Measurements from ENCODE around the gene VRK3. TPM values are rescaled to one million over a fixed set of nuclear protein-coding genes. Genes with fewer than 3 reads are reported as not detected.
"Not testable (repeated sequence)": the region's sequence is repeated elsewhere in the genome, so short reads cannot be mapped to it uniquely, and the experiment has no call there.

VRK3 gene
- polyA plus RNA-seq, 1 of the 3 experiments (the other 2 are of a cell fraction) = 30.3 TPM

- no peak for TF ChIP-seq ELF1 (IDR thresholded peaks at IDR 0.05)
These were observed 53.2 kb downstream of the VRK3 start (continued) for GRCh38 chr19:49971991-49972411.

- WGBS (ENCODE audit: low lambda C conversion rate) = 33% methylated on average over 1 of the region's 9 CpGs
- H3K9ac ChIP-seq; H3K27ac ChIP-seq (ENCODE audit: low read depth in 2 of 2, low read length in 1 of 2); H3K9me3 ChIP-seq; H3K4me1 ChIP-seq (ENCODE audit: control insufficient read depth in 1 of 2, insufficient read depth in 2 of 2, low read depth in 1 of 2, low read length in 1 of 2); H3K79me2 ChIP-seq (ENCODE audit: insufficient read depth); DNase-seq; H3K4me3 ChIP-seq (ENCODE audit: low read depth in 2 of 2, low read length in 1 of 2); H4K20me1 ChIP-seq (ENCODE audit: insufficient read depth); POLR2A ChIA-PET; H3F3A ChIP-seq (replicated peaks; ENCODE audit: insufficient read depth); H3K4me2 ChIP-seq; H3K36me3 ChIP-seq (replicated peaks in 1 of 2; ENCODE audit: control insufficient read depth in 1 of 2, insufficient read depth in 2 of 2, low read length in 1 of 2); CTCF ChIA-PET; H3K9me2 ChIP-seq; H2AFZ ChIP-seq (ENCODE audit: low read depth): not testable (repeated sequence)
- H3K27me3 ChIP-seq (ENCODE audit: insufficient read depth) = peaks cover 28% of the 10 kb centered on the region
These were observed 55.8 kb downstream of the VRK3 start for GRCh38 chr19:49969355-49969754.

- 5% methylated on average over 5 of the region's 5 CpGs for WGBS (ENCODE audit: low lambda C conversion rate)
- Histone ChIP-seq H4K20me1 (ENCODE audit: insufficient read depth) (no peaks in the 10 kb centered on the region), H3F3A (replicated peaks; ENCODE audit: insufficient read depth) (no peaks in the 10 kb centered on the region), H3K36me3 (replicated peaks in 1 of 2; ENCODE audit: control insufficient read depth in 1 of 2, insufficient read depth in 2 of 2, low read length in 1 of 2) (no peaks in the 10 kb centered on the region), H3K9me2 (no peaks in the 10 kb centered on the region), H3K9ac (no peak overlapping the region), H3K79me2 (ENCODE audit: insufficient read depth) (no peaks in the 10 kb centered on the region), H2AFZ (ENCODE audit: low read depth) (no peak overlapping the region), H3K4me2 (no peak overlapping the region), H3K27ac (ENCODE audit: low read depth in 2 of 2, low read length in 1 of 2) (no peak overlapping the region), H3K4me3 (ENCODE audit: low read depth in 2 of 2, low read length in 1 of 2) (no peak overlapping the region), H3K27me3 (ENCODE audit: insufficient read depth) (peaks cover 28% of the 10 kb centered on the region), H3K9me3 (no peaks in the 10 kb centered on the region), H3K4me1 (ENCODE audit: control insufficient read depth in 1 of 2, insufficient read depth in 2 of 2, low read depth in 1 of 2, low read length in 1 of 2) (no peaks in the 10 kb centered on the region)
- no peak for DNase-seq
- POLR2A ChIA-PET = no interaction called here
- TF ChIP-seq NFIC (IDR thresholded peaks at IDR 0.05; ENCODE audit: borderline replicate concordance) = no peak
- no peak for TF ChIP-seq EZH2phosphoT487 (IDR thresholded peaks at IDR 0.05; ENCODE audit: borderline replicate concordance, low read depth)
- no peak for TF ChIP-seq IRF3 (IDR thresholded peaks at IDR 0.05; ENCODE audit: low read depth, low read length)
- no peak for TF ChIP-seq FOXM1 (IDR thresholded peaks at IDR 0.05; ENCODE audit: low read depth)
- TF ChIP-seq ELF1 (IDR thresholded peaks at IDR 0.05) = no peak
- no peak for TF ChIP-seq CHD2 (IDR thresholded peaks at IDR 0.05; ENCODE audit: low read length, partially characterized antibody)
- TF ChIP-seq USF1 (IDR thresholded peaks at IDR 0.05; ENCODE audit: borderline replicate concordance, low read depth) = no peak
- TF ChIP-seq PBX3 (IDR thresholded peaks at IDR 0.05) = no peak
- no peak for TF ChIP-seq MEF2A (IDR thresholded peaks at IDR 0.05; ENCODE audit: borderline replicate concordance, low read depth)
- TF ChIP-seq NRF1 (IDR thresholded peaks at IDR 0.05; ENCODE audit: low read depth, low read length) = no peak
- no peak for TF ChIP-seq RAD21 (IDR thresholded peaks at IDR 0.05; ENCODE audit: low read length)
- TF ChIP-seq CTCF (IDR thresholded peaks at IDR 0.05) = no peak
- TF ChIP-seq EP300 (IDR thresholded peaks at IDR 0.05; ENCODE audit: borderline replicate concordance in 1 of 2, low read depth in 1 of 2, low read length in 1 of 2) = no peak
- TF ChIP-seq RXRA (IDR thresholded peaks at IDR 0.05; ENCODE audit: borderline replicate concordance, low read depth) = no peak
- TF ChIP-seq JUND (IDR thresholded peaks at IDR 0.05) = no peak
- no peak for TF ChIP-seq TCF12 (IDR thresholded peaks at IDR 0.05)
- no peak for TF ChIP-seq POLR2AphosphoS5 (IDR thresholded peaks at IDR 0.05; ENCODE audit: low read depth, low read length)
- CTCF ChIA-PET = interaction anchor here (0.6 kb wide), 1 partner anchor 11 kb away, joined by 4 read pairs; no protein-coding TSS in a partner anchor
These were observed 56.8 kb downstream of the VRK3 start for GRCh38 chr19:49968279-49968922.

- H3K27ac ChIP-seq (ENCODE audit: low read depth in 2 of 2, low read length in 1 of 2); POLR2A ChIA-PET; H3F3A ChIP-seq (replicated peaks; ENCODE audit: insufficient read depth); H3K36me3 ChIP-seq (replicated peaks in 1 of 2; ENCODE audit: control insufficient read depth in 1 of 2, insufficient read depth in 2 of 2, low read length in 1 of 2); H3K9me2 ChIP-seq; H3K4me3 ChIP-seq (ENCODE audit: low read depth in 2 of 2, low read length in 1 of 2); H2AFZ ChIP-seq (ENCODE audit: low read depth); H3K9ac ChIP-seq; DNase-seq; H3K4me2 ChIP-seq; H3K9me3 ChIP-seq; CTCF ChIA-PET; H3K4me1 ChIP-seq (ENCODE audit: control insufficient read depth in 1 of 2, insufficient read depth in 2 of 2, low read depth in 1 of 2, low read length in 1 of 2); H3K79me2 ChIP-seq (ENCODE audit: insufficient read depth); H4K20me1 ChIP-seq (ENCODE audit: insufficient read depth): not testable (repeated sequence)
- 19% methylated on average over 6 of the region's 10 CpGs for WGBS (ENCODE audit: low lambda C conversion rate)
- H3K27me3 ChIP-seq (ENCODE audit: insufficient read depth) = peaks cover 35% of the 10 kb centered on the region; the same call in 1 of the 2 replicates
These were observed 64.2 kb downstream of the VRK3 start, which contains the start of gene SIGLEC11 for GRCh38 chr19:49960980-49961379. SIGLEC11 (minus strand) TSS chr19:49961172; CDS start chr19:49961081, 91 bp downstream.

All from SK-N-SH (cell line).